WTC11 (cell line): ENCODE data around the gene CFAP100. TPM values are rescaled to one million over a fixed set of nuclear protein-coding genes. Genes with fewer than 3 reads are reported as not detected.

Experiments used
- ATAC-seq: fragments of 200-7000 bp; cut with Tn5 transposase; 2 replicates; pipeline ENCODE4 v1.10.0; 2021; ENCODE audit warnings: mild to moderate bottlenecking, moderate library complexity
- CTCF ChIA-PET: fragments of 300-600 bp; sonication (Branson Sonifier 250); formaldehyde crosslinking; loops from one replicate; lab custom pipeline; 2021; ENCODE audit warnings: antibody characterized with exemption; lab: Charles Lee
- POLR2A ChIA-PET: fragments of 350-600 bp; sonication (Branson Sonifier 250); formaldehyde crosslinking; loops from one replicate; lab custom pipeline; 2021; ENCODE audit warnings: antibody characterized with exemption; lab: Charles Lee
- DNase-seq: peaks from one replicate; pipeline ENCODE4 v3.0.0; 2021; ENCODE audit warnings: low spot score
- H3K27ac Mint-ChIP-seq: 2 replicates; pipeline ENCODE4 v1.8.0; 2021; ENCODE audit warnings: mixed read lengths
- H3K27me3 Mint-ChIP-seq: 2 replicates; pipeline ENCODE4 v1.8.0; 2021; ENCODE audit warnings: low read depth, mild to moderate bottlenecking, moderate library complexity, mixed read lengths
- H3K36me3 Mint-ChIP-seq: 2 replicates; pipeline ENCODE4 v1.8.0; 2021; ENCODE audit warnings: mixed read lengths
- H3K4me1 Mint-ChIP-seq: 2 replicates; pipeline ENCODE4 v1.8.0; 2022; ENCODE audit warnings: mixed read lengths
- H3K4me3 Mint-ChIP-seq: 2 replicates; pipeline ENCODE4 v1.8.0; 2021; ENCODE audit warnings: mild to moderate bottlenecking, moderate library complexity, mixed read lengths
- H3K9me3 Mint-ChIP-seq: 2 replicates; pipeline ENCODE4 v1.8.0; 2021; ENCODE audit warnings: mixed read lengths
- CBFB ChIP-seq: sonication (generic); formaldehyde crosslinking; IDR thresholded peaks from 2 replicates; pipeline ENCODE4 v1.8.1; 2022; ENCODE audit warnings: mild to moderate bottlenecking, low read depth, missing genetic modification reagents
- EMX1 ChIP-seq: fragments of 250-450 bp; sonication (Bioruptor Pico); IDR thresholded peaks from 2 replicates; pipeline ENCODE4 v1.8.0; 2021; ENCODE audit warnings: mild to moderate bottlenecking
- FOXK1 ChIP-seq: sonication (generic); formaldehyde crosslinking; IDR thresholded peaks from 2 replicates; pipeline ENCODE4 v1.8.0; 2022; ENCODE audit warnings: mild to moderate bottlenecking, moderate library complexity, missing genetic modification reagents
- HMGA2 ChIP-seq: fragments of 250-450 bp; sonication (Bioruptor Pico); IDR thresholded peaks from 2 replicates; pipeline ENCODE4 v1.4.0; 2021; ENCODE audit warnings: mild to moderate bottlenecking, moderate library complexity
- NFYB ChIP-seq: sonication (generic); formaldehyde crosslinking; conservative IDR thresholded peaks from 2 replicates; pipeline ENCODE4 v1.8.0; 2022; ENCODE audit warnings: low read depth, missing genetic modification reagents
- NR3C1 ChIP-seq: sonication (generic); formaldehyde crosslinking; conservative IDR thresholded peaks from 2 replicates; pipeline ENCODE4 v1.8.1; 2023; ENCODE audit warnings: low read depth, mild to moderate bottlenecking, missing genetic modification reagents
- OVOL2 ChIP-seq: fragments of 250-450 bp; sonication (Bioruptor Pico); IDR thresholded peaks from 2 replicates; pipeline ENCODE4 v1.9.0; 2021; ENCODE audit warnings: mild to moderate bottlenecking, borderline replicate concordance
- SMAD4 ChIP-seq: sonication (generic); formaldehyde crosslinking; IDR thresholded peaks from 2 replicates; pipeline ENCODE4 v1.8.0; 2022; ENCODE audit warnings: mild to moderate bottlenecking, missing genetic modification reagents
- SP1 ChIP-seq: sonication (generic); formaldehyde crosslinking; conservative IDR thresholded peaks from 2 replicates; pipeline ENCODE4 v1.8.1; 2022; ENCODE audit warnings: missing genetic modification reagents
- TCF7 ChIP-seq: sonication (generic); formaldehyde crosslinking; IDR thresholded peaks from 2 replicates; pipeline ENCODE4 v1.8.0; 2022; ENCODE audit warnings: mild to moderate bottlenecking, low read depth, missing genetic modification reagents, moderate library complexity
- ZNF121 ChIP-seq: sonication (generic); formaldehyde crosslinking; IDR thresholded peaks from 2 replicates; pipeline ENCODE4 v1.8.0; 2023; ENCODE audit warnings: missing genetic modification reagents
- ZNF138 ChIP-seq: sonication (generic); formaldehyde crosslinking; conservative IDR thresholded peaks from 2 replicates; pipeline ENCODE4 v1.8.1; 2022; ENCODE audit warnings: mild to moderate bottlenecking, moderate library complexity, missing genetic modification reagents
- ZNF232 ChIP-seq: sonication (generic); formaldehyde crosslinking; IDR thresholded peaks from 2 replicates; pipeline ENCODE4 v1.8.0; 2022; ENCODE audit warnings: mild to moderate bottlenecking, missing genetic modification reagents
- ZNF671 ChIP-seq: fragments of 250-450 bp; sonication (Bioruptor Pico); IDR thresholded peaks from 2 replicates; pipeline ENCODE4 v1.8.0; 2021; ENCODE audit warnings: mild to moderate bottlenecking
- total RNA-seq: library from RNA; stranded (reverse); gene quantifications from 3 replicates; pipeline ENCODE4 v1.2.3, GENCODE V29; 2021
- TF ChIP-seq, protein P1 (sequence below): sonication (generic); formaldehyde crosslinking; IDR thresholded peaks from 2 replicates; pipeline ENCODE4 v1.8.0; 2023; ENCODE audit warnings: missing genetic modification reagents, mild to moderate bottlenecking, borderline replicate concordance
- TF ChIP-seq, protein P2 (sequence below): sonication (generic); formaldehyde crosslinking; IDR thresholded peaks from 2 replicates; pipeline ENCODE4 v1.8.1; 2022; ENCODE audit warnings: mild to moderate bottlenecking, missing genetic modification reagents, moderate library complexity, borderline replicate concordance
- TF ChIP-seq, protein P3 (sequence below): sonication (generic); formaldehyde crosslinking; IDR thresholded peaks from 2 replicates; pipeline ENCODE4 v1.8.1; 2022; ENCODE audit warnings: missing genetic modification reagents, borderline replicate concordance
- TF ChIP-seq, protein P4 (sequence below): sonication (generic); formaldehyde crosslinking; IDR thresholded peaks from 2 replicates; pipeline ENCODE4 v1.8.0; 2023; ENCODE audit warnings: missing genetic modification reagents
- TF ChIP-seq, protein P5 (sequence below): fragments of 200-600 bp; IDR thresholded peaks from 2 replicates; pipeline ENCODE4 v1.8.0; 2022; ENCODE audit warnings: antibody characterized with exemption
- TF ChIP-seq, protein P6 (sequence below): fragments of 250-450 bp; sonication (Bioruptor Pico); IDR thresholded peaks from 2 replicates; pipeline ENCODE4 v1.9.0; 2021; ENCODE audit warnings: mild to moderate bottlenecking
- TF ChIP-seq, protein P7 (sequence below): sonication (generic); formaldehyde crosslinking; IDR thresholded peaks from 2 replicates; pipeline ENCODE4 v1.8.1; 2023; ENCODE audit warnings: mild to moderate bottlenecking, missing genetic modification reagents, moderate library complexity

Gene CFAP100
- total RNA-seq, 1 experiment from 2014 or later = not detected

DNA sequence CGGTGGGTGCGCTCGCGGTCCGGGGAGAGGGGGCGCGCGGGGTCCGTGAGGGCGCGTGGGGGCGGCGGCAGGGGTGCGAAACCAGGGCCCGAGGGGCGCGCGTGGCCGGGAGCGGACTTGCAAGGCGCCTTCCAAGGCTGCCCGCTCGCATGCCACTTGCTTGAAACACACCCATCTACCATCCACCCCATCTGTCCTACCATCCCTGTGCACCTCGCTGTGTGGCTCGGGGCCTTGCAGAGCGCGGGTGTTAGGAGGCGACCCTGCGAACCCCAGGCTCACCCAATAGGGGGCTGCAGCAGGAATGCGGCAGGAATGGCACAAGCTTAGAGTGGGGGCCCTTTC lies 240 bp downstream of the CFAP100 start:
- Mint-ChIP-seq H3K36me3 (no peaks in the 10 kb centered on the region), H3K27ac (no peak overlapping the region), H3K27me3 (peaks cover 53% of the 10 kb centered on the region), H3K4me1 (peaks cover 8% of the 10 kb centered on the region), H3K4me3 (peak overlapping the region; percentile 53), H3K9me3 (no peaks in the 10 kb centered on the region)
- no peak for TF ChIP-seq FOXK1
- TF ChIP-seq, protein P1, sequence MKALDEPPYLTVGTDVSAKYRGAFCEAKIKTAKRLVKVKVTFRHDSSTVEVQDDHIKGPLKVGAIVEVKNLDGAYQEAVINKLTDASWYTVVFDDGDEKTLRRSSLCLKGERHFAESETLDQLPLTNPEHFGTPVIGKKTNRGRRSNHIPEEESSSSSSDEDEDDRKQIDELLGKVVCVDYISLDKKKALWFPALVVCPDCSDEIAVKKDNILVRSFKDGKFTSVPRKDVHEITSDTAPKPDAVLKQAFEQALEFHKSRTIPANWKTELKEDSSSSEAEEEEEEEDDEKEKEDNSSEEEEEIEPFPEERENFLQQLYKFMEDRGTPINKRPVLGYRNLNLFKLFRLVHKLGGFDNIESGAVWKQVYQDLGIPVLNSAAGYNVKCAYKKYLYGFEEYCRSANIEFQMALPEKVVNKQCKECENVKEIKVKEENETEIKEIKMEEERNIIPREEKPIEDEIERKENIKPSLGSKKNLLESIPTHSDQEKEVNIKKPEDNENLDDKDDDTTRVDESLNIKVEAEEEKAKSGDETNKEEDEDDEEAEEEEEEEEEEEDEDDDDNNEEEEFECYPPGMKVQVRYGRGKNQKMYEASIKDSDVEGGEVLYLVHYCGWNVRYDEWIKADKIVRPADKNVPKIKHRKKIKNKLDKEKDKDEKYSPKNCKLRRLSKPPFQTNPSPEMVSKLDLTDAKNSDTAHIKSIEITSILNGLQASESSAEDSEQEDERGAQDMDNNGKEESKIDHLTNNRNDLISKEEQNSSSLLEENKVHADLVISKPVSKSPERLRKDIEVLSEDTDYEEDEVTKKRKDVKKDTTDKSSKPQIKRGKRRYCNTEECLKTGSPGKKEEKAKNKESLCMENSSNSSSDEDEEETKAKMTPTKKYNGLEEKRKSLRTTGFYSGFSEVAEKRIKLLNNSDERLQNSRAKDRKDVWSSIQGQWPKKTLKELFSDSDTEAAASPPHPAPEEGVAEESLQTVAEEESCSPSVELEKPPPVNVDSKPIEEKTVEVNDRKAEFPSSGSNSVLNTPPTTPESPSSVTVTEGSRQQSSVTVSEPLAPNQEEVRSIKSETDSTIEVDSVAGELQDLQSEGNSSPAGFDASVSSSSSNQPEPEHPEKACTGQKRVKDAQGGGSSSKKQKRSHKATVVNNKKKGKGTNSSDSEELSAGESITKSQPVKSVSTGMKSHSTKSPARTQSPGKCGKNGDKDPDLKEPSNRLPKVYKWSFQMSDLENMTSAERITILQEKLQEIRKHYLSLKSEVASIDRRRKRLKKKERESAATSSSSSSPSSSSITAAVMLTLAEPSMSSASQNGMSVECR (CRISPR knock-in tag) = 0 out of 2 replicates have a peak, but pooled peaks have one; percentile 3
- POLR2A ChIA-PET = interaction anchor here (0.5 kb wide), 1 partner anchor 116 kb away, joined by 3 read pairs; no protein-coding TSS in a partner anchor
- CTCF ChIA-PET = interaction anchor here (0.6 to 1.5 kb wide), 6 partner anchors 8 to 1643 kb away, joined by 3 to 4 read pairs (median 3); partner anchors contain the start of gene ZXDC
- ATAC-seq (peak; percentile 72), DNase-seq (peak; percentile 26)

DNA sequence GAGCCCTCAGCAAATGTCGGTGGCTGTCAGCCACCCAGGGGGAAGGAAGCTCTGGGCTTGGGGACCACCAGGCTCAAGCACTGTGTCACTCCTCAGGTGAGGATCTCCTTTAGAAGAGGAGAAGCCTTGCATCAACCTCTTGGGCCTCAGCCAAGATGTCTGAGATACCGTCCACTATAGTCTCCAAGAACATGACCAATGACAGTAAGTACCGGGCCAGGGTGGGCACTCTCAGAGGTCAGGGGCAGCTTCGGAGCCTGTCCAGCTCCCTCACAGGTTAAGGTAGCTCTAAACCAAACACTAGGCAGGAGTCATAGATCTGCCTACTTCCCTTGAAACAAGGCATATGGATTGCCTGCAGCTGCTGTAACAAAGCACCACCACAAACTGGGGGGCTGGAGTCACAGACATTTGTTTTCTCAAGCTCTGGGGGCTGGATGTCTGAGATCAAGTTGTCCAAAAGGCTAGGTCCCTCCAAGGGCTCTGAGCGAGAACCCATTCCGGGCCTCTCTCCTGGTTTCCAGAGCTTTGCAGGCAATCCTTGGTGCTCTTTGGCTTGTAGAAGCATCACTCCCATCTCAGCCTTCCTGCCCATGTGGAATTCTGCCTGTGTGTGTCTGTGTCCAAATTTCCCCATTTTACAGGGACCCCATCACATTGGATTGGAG lies 1.3 kb downstream of the CFAP100 start:
- no peaks in the 10 kb centered on the region for H3K36me3 Mint-ChIP-seq
- POLR2A ChIA-PET = interaction anchor here (0.5 kb wide), 1 partner anchor 60 kb away, joined by 3 read pairs; no protein-coding TSS in a partner anchor

More for the DNA sequence above, 1.3 kb downstream of the CFAP100 start:
- TF ChIP-seq TCF7 (CRISPR knock-in tag) = no peak
- TF ChIP-seq CBFB = no peak
- no peak for TF ChIP-seq OVOL2 (CRISPR knock-in tag)
- no peak for TF ChIP-seq SP1 (CRISPR knock-in tag)
- no peak for TF ChIP-seq ZNF671 (CRISPR knock-in tag)
- TF ChIP-seq, protein P2, sequence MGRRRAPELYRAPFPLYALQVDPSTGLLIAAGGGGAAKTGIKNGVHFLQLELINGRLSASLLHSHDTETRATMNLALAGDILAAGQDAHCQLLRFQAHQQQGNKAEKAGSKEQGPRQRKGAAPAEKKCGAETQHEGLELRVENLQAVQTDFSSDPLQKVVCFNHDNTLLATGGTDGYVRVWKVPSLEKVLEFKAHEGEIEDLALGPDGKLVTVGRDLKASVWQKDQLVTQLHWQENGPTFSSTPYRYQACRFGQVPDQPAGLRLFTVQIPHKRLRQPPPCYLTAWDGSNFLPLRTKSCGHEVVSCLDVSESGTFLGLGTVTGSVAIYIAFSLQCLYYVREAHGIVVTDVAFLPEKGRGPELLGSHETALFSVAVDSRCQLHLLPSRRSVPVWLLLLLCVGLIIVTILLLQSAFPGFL (CRISPR knock-in tag) = no peak
- TF ChIP-seq, protein P3, sequence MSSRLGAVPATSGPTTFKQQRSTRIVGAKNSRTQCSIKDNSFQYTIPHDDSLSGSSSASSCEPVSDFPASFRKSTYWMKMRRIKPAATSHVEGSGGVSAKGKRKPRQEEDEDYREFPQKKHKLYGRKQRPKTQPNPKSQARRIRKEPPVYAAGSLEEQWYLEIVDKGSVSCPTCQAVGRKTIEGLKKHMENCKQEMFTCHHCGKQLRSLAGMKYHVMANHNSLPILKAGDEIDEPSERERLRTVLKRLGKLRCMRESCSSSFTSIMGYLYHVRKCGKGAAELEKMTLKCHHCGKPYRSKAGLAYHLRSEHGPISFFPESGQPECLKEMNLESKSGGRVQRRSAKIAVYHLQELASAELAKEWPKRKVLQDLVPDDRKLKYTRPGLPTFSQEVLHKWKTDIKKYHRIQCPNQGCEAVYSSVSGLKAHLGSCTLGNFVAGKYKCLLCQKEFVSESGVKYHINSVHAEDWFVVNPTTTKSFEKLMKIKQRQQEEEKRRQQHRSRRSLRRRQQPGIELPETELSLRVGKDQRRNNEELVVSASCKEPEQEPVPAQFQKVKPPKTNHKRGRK (CRISPR knock-in tag) = no peak
- TF ChIP-seq, protein P4, sequence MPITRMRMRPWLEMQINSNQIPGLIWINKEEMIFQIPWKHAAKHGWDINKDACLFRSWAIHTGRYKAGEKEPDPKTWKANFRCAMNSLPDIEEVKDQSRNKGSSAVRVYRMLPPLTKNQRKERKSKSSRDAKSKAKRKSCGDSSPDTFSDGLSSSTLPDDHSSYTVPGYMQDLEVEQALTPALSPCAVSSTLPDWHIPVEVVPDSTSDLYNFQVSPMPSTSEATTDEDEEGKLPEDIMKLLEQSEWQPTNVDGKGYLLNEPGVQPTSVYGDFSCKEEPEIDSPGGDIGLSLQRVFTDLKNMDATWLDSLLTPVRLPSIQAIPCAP (CRISPR knock-in tag) = no peak
- TF ChIP-seq ZNF232 (CRISPR knock-in tag) = no peak
- no peak for TF ChIP-seq SMAD4 (CRISPR knock-in tag)
- no peak for TF ChIP-seq EMX1 (CRISPR knock-in tag)
- TF ChIP-seq, protein P5, sequence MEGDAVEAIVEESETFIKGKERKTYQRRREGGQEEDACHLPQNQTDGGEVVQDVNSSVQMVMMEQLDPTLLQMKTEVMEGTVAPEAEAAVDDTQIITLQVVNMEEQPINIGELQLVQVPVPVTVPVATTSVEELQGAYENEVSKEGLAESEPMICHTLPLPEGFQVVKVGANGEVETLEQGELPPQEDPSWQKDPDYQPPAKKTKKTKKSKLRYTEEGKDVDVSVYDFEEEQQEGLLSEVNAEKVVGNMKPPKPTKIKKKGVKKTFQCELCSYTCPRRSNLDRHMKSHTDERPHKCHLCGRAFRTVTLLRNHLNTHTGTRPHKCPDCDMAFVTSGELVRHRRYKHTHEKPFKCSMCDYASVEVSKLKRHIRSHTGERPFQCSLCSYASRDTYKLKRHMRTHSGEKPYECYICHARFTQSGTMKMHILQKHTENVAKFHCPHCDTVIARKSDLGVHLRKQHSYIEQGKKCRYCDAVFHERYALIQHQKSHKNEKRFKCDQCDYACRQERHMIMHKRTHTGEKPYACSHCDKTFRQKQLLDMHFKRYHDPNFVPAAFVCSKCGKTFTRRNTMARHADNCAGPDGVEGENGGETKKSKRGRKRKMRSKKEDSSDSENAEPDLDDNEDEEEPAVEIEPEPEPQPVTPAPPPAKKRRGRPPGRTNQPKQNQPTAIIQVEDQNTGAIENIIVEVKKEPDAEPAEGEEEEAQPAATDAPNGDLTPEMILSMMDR = no peak
- no peak for TF ChIP-seq ZNF121 (CRISPR knock-in tag)
- no peak for TF ChIP-seq NFYB
- TF ChIP-seq, protein P6, sequence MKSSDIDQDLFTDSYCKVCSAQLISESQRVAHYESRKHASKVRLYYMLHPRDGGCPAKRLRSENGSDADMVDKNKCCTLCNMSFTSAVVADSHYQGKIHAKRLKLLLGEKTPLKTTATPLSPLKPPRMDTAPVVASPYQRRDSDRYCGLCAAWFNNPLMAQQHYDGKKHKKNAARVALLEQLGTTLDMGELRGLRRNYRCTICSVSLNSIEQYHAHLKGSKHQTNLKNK (CRISPR knock-in tag) = no peak
- TF ChIP-seq ZNF138 (CRISPR knock-in tag) = no peak
- TF ChIP-seq, protein P7, sequence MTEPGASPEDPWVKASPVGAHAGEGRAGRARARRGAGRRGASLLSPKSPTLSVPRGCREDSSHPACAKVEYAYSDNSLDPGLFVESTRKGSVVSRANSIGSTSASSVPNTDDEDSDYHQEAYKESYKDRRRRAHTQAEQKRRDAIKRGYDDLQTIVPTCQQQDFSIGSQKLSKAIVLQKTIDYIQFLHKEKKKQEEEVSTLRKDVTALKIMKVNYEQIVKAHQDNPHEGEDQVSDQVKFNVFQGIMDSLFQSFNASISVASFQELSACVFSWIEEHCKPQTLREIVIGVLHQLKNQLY (CRISPR knock-in tag) = no peak
- TF ChIP-seq NR3C1 = no peak
- no peak for TF ChIP-seq HMGA2 (CRISPR knock-in tag)
- H3K27ac Mint-ChIP-seq = no peak overlapping the region
- H3K4me1 Mint-ChIP-seq = peaks cover 8% of the 10 kb centered on the region
- peaks cover 50% of the 10 kb centered on the region for H3K27me3 Mint-ChIP-seq
- no peaks in the 10 kb centered on the region for H3K9me3 Mint-ChIP-seq
- ATAC-seq = no peak
- CTCF ChIA-PET = interaction anchor here (0.5 to 1.5 kb wide), 4 partner anchors 91 to 1273 kb away, joined by 3 to 4 read pairs (median 3); no protein-coding TSS in a partner anchor
- no peak for DNase-seq
- no peak overlapping the region for H3K4me3 Mint-ChIP-seq
